IPS DF 4.7 (cell line): ENCODE measurements around the gene RACK1.

Experiments
- DNase-seq: peaks from one replicate; pipeline ENCODE4 v3.0.0-alpha.2; 2013; ENCODE audit warnings: low spot score; ENCODE audit errors: extremely low read depth

Gene RACK1

GRCh38 chr5:181198905-181199519, 44.7 kb downstream of the RACK1 start:
- DNase-seq = no peak

- DNase-seq = no peak
Measured at GRCh38 chr5:181198106-181198685, 45.5 kb downstream of the RACK1 start.

GRCh38 chr5:181197326-181197951, 46.3 kb downstream of the RACK1 start:
- no peak for DNase-seq

GRCh38 chr5:181195249-181195761, 48.4 kb downstream of the RACK1 start:
- DNase-seq = no peak

- no peak for DNase-seq
Measured at GRCh38 chr5:181194489-181195248, 49.0 kb downstream of the RACK1 start.

GRCh38 chr5:181193656-181194055, 50.0 kb downstream of the RACK1 start:
- DNase-seq = no peak

- DNase-seq = no peak
Measured at GRCh38 chr5:181192337-181193046, 51.2 kb downstream of the RACK1 start.

- no peak for DNase-seq
Measured at GRCh38 chr5:181191526-181192336, 52.0 kb downstream of the RACK1 start.

- no peak for DNase-seq
Measured at GRCh38 chr5:181190711-181191525, 52.8 kb downstream of the RACK1 start.

GRCh38 chr5:181189962-181190710, 53.6 kb downstream of the RACK1 start:
- no peak for DNase-seq

- no peak for DNase-seq
Measured at GRCh38 chr5:181189363-181189961, 54.2 kb downstream of the RACK1 start.

- DNase-seq = no peak
Measured at GRCh38 chr5:181188700-181189362, 54.9 kb downstream of the RACK1 start.

GRCh38 chr5:181187500-181188213, 56.0 kb downstream of the RACK1 start:
- DNase-seq = no peak

- no peak for DNase-seq
Measured at GRCh38 chr5:181186986-181187499, 56.7 kb downstream of the RACK1 start.
